ENCODE data around the gene SEMA6A. TPM values are rescaled to one million over a fixed set of nuclear protein-coding genes. Genes with fewer than 3 reads are reported as not detected.
A peak's percentile ranks its signal among the peaks of the same experiment; 100 is the strongest.

Gene SEMA6A
- total and polyA plus RNA-seq, 4 donors: 3.7 to 11.4 (median 5.6) TPM

GRCh38 chr5:116442095-116442534 lies 132.5 kb downstream of the SEMA6A start:
- Histone ChIP-seq H3K9me3 (ENCODE audit: control insufficient read depth in 4 of 4, low read length in 3 of 4) (no peaks in the 10 kb centered on the region), H3K4me3 (ENCODE audit: low read depth in 1 of 3, low read length in 3 of 3) (no peak overlapping the region), H3K4me1 (ENCODE audit: control insufficient read depth in 4 of 4, insufficient read depth in 4 of 4, low read length in 3 of 4) (peaks cover 0 to 11% (median 5%) of the 10 kb centered on the region in 4 donors), H3K9ac (ENCODE audit: low read depth in 1 of 2, low read length in 2 of 2) (no peak overlapping the region), H3K36me3 (ENCODE audit: control insufficient read depth in 4 of 4, insufficient read depth in 3 of 4, low read depth in 1 of 4, low read length in 3 of 4) (no peaks in the 10 kb centered on the region), H3K27ac (ENCODE audit: low read depth in 1 of 2, low read length in 2 of 2) (no peak overlapping the region), H3K27me3 (ENCODE audit: control insufficient read depth in 4 of 4, insufficient read depth in 4 of 4, low read length in 3 of 4) (no peaks in the 10 kb centered on the region)
- WGBS: 35% methylated on average over 3 of the region's 3 CpGs
- peak in 1 of 2 donors; percentile 42 for TF ChIP-seq RXRA (IDR thresholded peaks at IDR 0.05)
- TF ChIP-seq HNF4A (conservative IDR thresholded peaks at IDR 0.05): no peak
- TF ChIP-seq RAD21 (IDR thresholded peaks at IDR 0.05): peak; percentile 14 to 34
- DNase-seq (ENCODE audit: low spot score): no peak

GRCh38 chr5:116441223-116441622 lies 133.4 kb downstream of the SEMA6A start:
- no peak for TF ChIP-seq SP1 (IDR thresholded peaks at IDR 0.05)
- TF ChIP-seq MAX (IDR thresholded peaks at IDR 0.05): no peak
- TF ChIP-seq YY1 (IDR thresholded peaks at IDR 0.05): no peak
- TF ChIP-seq JUND (IDR thresholded peaks at IDR 0.05): no peak
- no peak for TF ChIP-seq TAF1 (conservative IDR thresholded peaks at IDR 0.05)
- no peak for TF ChIP-seq FOXA2 (IDR thresholded peaks at IDR 0.05)
- H3K27me3 ChIP-seq (ENCODE audit: control insufficient read depth in 4 of 4, insufficient read depth in 4 of 4, low read length in 3 of 4): no peaks in the 10 kb centered on the region
- H3K4me1 ChIP-seq (ENCODE audit: control insufficient read depth in 4 of 4, insufficient read depth in 4 of 4, low read length in 3 of 4): peaks cover 0 to 11% (median 5%) of the 10 kb centered on the region in 4 donors
- 94% methylated on average over 2 of the region's 2 CpGs for WGBS
- no peak overlapping the region for H3K4me3 ChIP-seq (ENCODE audit: low read depth in 1 of 3, low read length in 3 of 3)
- no peak for DNase-seq (ENCODE audit: low spot score)
- no peak overlapping the region for H3K27ac ChIP-seq (ENCODE audit: low read depth in 1 of 2, low read length in 2 of 2)
- no peaks in the 10 kb centered on the region for H3K36me3 ChIP-seq (ENCODE audit: control insufficient read depth in 4 of 4, insufficient read depth in 3 of 4, low read depth in 1 of 4, low read length in 3 of 4)
- H3K9me3 ChIP-seq (ENCODE audit: control insufficient read depth in 4 of 4, low read length in 3 of 4): no peaks in the 10 kb centered on the region
- no peak overlapping the region for H3K9ac ChIP-seq (ENCODE audit: low read depth in 1 of 2, low read length in 2 of 2)

- H3K36me3 ChIP-seq (ENCODE audit: control insufficient read depth in 4 of 4, insufficient read depth in 3 of 4, low read depth in 1 of 4, low read length in 3 of 4): no peaks in the 10 kb centered on the region
- H3K9ac ChIP-seq (ENCODE audit: low read depth in 1 of 2, low read length in 2 of 2): no peak overlapping the region
- 94% methylated on average over 5 of the region's 5 CpGs for WGBS
- DNase-seq (ENCODE audit: low spot score): no peak
- no peaks in the 10 kb centered on the region for H3K27me3 ChIP-seq (ENCODE audit: control insufficient read depth in 4 of 4, insufficient read depth in 4 of 4, low read length in 3 of 4)
- no peak overlapping the region for H3K27ac ChIP-seq (ENCODE audit: low read depth in 1 of 2, low read length in 2 of 2)
- H3K4me1 ChIP-seq (ENCODE audit: control insufficient read depth in 4 of 4, insufficient read depth in 4 of 4, low read length in 3 of 4): peaks cover 0 to 11% (median 5%) of the 10 kb centered on the region in 4 donors
- no peaks in the 10 kb centered on the region for H3K9me3 ChIP-seq (ENCODE audit: control insufficient read depth in 4 of 4, low read length in 3 of 4)
- H3K4me3 ChIP-seq (ENCODE audit: low read depth in 1 of 3, low read length in 3 of 3): no peak overlapping the region
- TF ChIP-seq ATF3 (IDR thresholded peaks at IDR 0.05) (no peak), SP1 (IDR thresholded peaks at IDR 0.05) (no peak), GABPA (IDR thresholded peaks at IDR 0.05 in 1 of 2, conservative IDR thresholded peaks at IDR 0.05 in 1 of 2) (no peak), YY1 (IDR thresholded peaks at IDR 0.05) (no peak), TAF1 (conservative IDR thresholded peaks at IDR 0.05) (no peak), NR2F2 (IDR thresholded peaks at IDR 0.05) (no peak), REST (IDR thresholded peaks at IDR 0.05) (no peak), HNF4G (IDR thresholded peaks at IDR 0.05) (no peak), ZBTB33 (IDR thresholded peaks at IDR 0.05) (no peak), CTCF (IDR thresholded peaks at IDR 0.05; ENCODE audit: low read depth, low read length, missing input control) (no peak), RXRA (IDR thresholded peaks at IDR 0.05) (no peak), RAD21 (IDR thresholded peaks at IDR 0.05) (no peak), FOXA2 (IDR thresholded peaks at IDR 0.05) (no peak), HNF4A (conservative IDR thresholded peaks at IDR 0.05) (no peak), EGR1 (IDR thresholded peaks at IDR 0.05; ENCODE audit: low read depth in 2 of 2) (no peak), FOXA1 (IDR thresholded peaks at IDR 0.05) (no peak)
Observed at GRCh38 chr5:116440457-116441001, 134.1 kb downstream of the SEMA6A start.

Measured in liver (tissue), 9 donors.